HG02610 (cell line): ENCODE measurements around the gene PI4K2B.
"Not testable (repeated sequence)": the region's sequence is repeated elsewhere in the genome, so short reads cannot be mapped to it uniquely, and the experiment has no call there.

Source experiments
- ATAC-seq: cut with Tn5 transposase; IDR thresholded peaks from one replicate; pipeline ENCODE4 v1.9.1; 2021; ENCODE audit warnings: mild to moderate bottlenecking, moderate library complexity; ENCODE audit not compliant: unreplicated experiment

PI4K2B gene

DNA sequence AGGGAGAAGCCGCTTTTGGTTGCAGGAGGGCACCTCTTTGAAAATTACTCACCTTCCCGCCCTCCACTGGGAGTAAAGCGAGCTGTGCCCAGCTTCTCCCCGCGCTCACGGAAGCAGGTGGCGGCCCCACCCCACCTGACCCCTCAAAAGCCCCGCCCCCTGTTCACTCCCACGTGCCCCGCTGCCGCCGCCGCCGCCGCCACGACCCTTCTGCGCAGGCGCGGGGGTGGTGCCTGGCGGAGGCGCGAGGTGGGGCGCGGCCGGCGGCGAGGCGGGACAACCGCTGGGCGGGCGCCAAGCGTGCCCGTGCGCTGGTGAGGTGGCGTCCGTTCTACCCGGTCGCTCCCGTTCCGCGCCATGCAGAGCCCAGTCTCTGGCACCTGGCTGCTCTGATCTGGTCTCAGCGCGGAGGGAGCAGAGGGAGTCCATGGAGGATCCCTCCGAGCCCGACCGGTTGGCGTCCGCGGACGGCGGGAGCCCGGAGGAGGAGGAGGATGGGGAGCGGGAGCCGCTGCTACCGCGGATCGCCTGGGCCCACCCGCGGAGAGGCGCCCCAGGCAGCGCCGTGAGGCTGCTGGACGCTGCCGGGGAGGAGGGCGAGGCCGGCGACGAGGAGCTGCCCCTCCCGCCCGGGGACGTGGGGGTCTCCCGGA, at the start of gene PI4K2B:
PI4K2B (plus strand) TSS at position 297 of the 653 bp plus-strand sequence; CDS start at position 428, 131 bp downstream.
- peak; percentile 71 for ATAC-seq

DNA sequence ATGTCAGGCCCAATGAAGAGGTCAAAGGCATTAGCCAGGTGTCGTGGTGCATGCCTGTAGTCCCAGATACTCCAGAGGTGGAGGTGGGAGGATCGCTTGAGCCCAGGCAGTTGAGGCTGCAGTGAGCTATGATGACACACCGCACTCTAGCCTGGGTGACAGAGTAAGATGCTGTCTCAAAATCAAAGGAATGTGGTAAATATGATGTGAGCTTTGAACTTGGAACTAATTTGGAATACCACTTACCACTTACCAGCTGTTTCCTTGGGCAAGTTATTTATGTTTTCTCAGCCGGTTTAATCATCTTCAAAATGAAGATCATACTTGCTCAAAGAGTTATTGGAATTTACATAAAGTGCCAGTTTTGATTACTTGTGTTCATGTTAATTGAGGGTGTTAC, 49.8 kb upstream of the PI4K2B start:
- no peak for ATAC-seq

DNA sequence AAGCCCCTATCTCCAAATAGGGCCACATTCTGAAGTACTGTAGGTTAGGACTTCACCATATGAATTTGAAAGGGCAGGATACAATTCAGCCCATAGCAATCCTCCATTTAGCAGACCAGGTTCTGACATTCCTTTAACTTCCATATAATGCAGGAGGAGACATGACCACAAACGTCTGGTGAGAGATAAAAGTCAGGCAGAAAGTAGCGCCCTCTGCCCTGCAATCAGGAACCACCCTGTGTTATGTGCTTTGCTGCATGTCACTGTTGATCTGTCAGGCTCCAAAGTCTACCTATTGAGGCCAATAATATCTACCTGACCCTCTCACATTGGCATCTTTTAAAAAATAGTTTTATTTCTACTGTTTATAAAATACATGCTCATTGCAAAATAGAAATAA, 43.4 kb upstream of the PI4K2B start:
- no peak for ATAC-seq

DNA sequence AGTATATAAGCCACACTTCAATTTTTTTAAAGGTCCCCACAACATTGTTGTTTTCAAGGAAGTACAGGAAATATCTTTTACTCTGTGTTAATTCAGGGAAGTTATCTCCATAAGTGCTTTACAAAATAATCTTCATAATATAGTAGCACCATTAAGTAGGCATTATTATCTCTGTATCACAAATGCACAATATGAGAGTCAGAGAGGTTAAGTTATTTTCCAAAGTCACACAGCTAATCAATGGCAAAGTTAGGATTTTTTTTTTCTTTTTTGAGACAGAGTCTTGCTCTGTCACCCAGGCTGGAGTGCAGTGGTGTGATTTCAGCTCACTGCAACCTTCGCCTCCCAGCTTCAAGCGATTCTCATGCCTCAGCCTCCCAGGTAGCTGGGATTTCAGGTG, 35.1 kb upstream of the PI4K2B start:
- ATAC-seq = no peak

DNA sequence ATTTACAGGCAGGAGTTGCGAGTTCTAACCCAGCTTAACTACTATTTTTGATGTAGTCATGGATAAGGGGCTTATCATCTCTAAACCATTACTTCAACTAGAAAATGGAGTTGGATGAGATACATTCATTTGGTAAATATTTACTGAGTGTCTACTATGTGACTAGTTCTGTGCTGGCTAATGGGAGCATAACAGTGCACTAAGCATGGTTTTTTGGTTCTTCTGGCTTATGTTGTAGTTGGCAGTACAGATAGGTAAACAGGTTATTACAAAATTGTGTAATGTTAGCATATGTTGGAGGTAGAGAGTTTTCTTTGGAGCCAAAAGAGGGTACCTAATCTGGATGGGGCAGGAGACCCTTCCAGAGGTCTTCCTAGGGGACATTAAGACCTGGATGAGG, 25.8 kb upstream of the PI4K2B start:
- ATAC-seq = no peak

DNA sequence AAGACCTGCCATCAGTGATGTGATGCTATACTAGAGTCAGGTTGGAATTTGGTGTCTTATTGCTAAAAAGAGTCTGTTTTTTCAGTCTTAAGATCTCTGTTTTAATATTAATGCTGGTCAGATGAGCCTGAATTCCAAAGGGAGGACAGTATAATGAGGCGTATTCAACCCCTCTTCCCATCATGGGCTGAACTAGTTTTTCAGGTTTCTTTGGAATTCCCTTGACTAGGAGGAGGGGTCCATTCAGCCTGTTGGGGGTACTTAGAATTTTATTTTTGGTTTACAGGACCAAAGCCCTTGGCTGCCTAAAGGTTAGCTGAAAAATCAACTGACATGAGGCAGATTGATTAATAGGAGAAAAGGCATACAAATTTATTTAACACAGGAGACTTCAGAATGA, 24.1 kb upstream of the PI4K2B start:
- ATAC-seq = no peak

DNA sequence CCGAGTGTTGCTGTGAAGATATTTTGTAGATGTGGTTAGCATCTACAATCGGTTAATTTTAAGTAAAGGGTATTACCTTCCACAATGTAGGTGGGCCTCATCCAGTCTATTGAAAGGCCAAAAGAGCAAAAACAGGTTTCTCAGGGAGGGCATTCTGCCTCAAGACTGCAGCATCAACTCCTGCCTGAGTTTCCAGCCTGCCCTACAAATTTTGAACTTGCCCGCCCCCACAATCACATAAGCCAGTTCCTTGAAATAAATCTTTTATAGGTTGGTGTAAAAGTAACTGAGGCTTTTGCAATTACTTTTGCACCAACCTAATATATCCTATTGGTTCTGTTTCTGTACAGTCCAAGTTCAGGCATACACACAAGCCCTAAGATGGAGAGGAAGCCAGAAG, 22.1 kb upstream of the PI4K2B start:
- no peak for ATAC-seq

DNA sequence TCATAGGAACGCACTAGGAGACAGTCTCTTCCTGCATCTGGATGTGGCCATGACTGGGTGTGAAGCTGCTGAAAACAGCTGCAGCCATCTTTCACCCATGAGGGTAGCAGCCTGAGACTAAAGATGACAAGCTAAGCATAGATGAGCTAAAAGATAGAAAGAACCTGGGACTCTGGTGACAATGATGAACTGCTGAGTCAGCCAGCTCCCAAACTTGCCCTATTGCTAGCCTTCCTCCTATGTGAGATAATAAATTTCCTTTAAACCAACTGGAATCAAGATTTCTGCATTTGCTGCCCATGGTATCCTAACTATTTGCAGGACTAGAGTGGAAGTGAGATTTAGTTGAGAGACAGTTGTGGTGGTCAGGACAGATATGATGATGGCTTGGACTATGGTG, 21.0 kb upstream of the PI4K2B start:
- ATAC-seq = no peak

DNA sequence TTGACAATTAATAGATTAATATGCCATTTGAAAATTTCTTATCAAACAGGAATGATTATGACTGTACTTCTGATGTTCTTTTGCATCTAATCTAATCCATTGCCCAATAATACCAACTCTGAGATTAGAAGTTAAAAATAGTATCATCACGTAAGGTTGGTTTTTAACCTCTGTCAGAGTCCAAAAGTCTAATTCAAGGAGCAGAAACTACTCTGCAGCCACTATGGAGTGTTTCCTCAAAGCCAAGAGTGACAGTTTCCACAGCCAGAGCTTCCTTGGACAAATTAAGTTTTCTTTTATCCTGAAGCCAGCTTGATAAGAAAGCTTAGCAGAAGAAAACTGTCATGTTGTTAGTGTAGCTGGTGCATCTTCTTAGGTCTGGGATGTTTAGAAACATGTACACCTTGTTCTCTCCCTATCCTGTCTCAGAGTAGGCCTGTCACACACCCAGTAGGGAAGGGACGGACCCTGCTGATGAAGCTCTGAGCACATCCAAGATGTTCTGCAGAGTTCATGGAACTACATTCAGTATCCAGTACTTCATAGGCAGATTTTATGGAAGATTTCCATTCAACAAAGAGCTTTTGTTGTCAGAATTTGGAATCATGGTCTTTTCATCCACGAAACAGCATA, 20.4 kb upstream of the PI4K2B start:
- no peak for ATAC-seq

DNA sequence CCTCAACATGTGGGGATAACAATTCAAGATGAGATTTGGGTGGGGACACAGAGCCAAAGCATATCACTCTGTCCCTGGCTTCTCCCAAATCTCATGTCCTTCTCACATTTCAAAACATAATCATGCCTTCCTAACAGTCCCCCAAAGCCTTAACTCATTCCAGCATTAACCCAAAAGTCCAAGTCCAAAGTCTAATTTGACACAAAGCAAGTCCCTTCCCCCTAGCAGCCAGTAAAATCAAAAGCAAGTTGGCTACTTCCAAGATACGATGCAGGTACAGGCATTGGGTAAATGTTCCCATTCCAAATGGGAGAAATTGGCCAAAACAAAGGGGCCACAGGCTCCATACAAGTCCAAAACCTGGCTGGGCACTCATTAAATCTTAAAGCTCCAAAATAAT, 19.1 kb upstream of the PI4K2B start:
- ATAC-seq = not testable (repeated sequence)

DNA sequence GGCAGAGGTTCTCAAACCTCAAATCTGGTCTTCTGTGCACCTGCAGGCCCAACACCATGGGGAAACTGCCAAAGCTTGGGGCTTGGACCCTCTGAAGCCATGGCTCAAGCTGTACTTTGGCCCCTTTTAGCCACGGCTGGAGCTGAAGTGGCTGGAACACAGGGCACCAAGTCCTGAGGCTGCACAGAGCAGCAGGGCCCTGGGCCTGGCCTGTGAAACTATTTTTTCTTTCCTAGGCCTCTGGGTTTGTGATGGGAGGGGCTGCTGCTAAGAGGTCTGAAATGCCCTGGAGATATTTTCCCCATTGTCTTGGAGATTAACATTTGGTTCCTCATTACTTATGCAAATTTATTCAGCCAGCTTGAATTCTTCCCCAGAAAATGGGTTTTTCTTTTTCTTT, 18.3 kb upstream of the PI4K2B start:
- ATAC-seq = no peak

DNA sequence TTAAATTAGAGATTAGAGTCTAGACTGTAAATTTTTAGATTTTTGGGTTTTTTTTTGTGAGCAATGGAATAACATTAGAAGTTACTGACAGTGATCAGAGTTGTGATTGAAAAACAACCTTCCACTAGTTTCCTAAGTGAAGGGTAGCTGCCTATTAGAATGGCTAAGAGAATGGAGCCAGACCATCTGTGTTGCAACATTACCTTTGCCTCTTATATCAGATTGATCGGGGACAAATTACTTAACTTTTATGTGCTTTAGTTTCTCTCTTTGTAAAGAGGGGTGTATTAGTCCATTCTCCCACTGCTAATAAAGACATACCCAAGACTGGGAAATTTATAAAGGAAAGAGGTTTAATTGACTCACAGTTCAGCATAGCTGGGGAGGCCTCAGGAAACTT, 12.5 kb upstream of the PI4K2B start:
- no peak for ATAC-seq

DNA sequence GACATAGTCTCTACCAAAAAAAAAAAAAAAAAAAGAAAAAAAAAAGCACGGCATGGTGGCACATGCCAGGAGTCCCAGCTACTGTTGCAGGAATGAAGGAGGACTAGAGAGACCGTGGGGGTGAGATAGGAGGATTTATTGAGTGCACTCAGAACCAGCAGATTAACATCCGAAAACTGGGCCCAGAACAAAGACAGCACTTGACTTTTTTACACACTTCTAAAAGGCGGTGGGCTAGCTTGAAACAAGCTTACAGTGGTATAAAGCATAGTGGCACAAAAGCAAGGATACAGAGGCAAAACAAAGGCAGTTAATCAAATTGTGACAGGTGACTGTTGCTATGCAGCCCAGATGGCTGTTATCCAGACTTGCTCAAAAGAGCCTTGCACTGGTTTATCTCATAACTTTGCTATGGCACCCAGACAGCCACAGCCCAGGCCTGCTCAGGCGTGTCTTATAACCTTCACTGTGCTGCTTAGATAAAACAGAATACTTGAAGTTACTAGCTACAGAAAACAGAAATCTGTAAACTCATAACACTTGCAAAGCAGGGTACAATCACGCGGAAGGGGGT, 9.9 kb upstream of the PI4K2B start:
- ATAC-seq = no peak

DNA sequence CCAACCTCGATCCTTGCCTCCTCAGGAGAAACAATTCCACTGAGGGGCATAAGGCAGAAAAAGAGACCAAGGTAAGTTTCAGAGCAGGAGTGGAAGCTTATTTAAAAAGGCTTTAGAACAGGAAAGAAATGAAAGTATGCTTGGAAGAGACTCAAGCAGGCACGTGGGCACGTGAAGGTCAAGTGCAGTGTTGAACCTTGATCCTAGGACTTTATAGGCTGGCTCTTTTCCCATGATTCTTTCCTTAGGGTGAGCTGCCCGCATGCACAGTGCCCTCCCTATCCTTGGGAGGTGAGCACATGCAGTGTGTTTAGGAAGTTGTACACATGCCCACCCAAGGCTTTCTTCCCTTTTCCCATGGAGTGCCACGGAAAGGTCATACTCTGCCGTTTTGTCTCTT, 4.0 kb upstream of the PI4K2B start:
- no peak for ATAC-seq

DNA sequence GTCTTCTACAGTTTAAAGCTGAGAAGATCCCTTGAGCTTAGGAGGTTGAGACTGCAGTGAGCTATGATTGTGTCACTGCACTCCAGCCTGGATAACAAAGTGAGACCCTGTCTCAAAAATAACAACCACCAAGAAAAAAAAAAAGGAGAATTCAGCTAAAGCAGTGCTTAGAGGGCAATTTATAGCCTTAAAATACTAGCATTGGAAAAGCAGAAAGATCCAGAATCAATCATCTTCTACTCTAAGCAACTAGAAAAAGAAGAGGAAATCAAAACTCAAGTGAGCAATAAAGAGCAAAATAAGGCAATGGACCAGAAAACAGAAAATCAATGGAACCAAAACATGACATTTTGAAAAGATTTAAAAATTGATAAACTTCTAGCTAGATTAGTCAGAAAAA, 639 bp upstream of the PI4K2B start:
- ATAC-seq = no peak

DNA sequence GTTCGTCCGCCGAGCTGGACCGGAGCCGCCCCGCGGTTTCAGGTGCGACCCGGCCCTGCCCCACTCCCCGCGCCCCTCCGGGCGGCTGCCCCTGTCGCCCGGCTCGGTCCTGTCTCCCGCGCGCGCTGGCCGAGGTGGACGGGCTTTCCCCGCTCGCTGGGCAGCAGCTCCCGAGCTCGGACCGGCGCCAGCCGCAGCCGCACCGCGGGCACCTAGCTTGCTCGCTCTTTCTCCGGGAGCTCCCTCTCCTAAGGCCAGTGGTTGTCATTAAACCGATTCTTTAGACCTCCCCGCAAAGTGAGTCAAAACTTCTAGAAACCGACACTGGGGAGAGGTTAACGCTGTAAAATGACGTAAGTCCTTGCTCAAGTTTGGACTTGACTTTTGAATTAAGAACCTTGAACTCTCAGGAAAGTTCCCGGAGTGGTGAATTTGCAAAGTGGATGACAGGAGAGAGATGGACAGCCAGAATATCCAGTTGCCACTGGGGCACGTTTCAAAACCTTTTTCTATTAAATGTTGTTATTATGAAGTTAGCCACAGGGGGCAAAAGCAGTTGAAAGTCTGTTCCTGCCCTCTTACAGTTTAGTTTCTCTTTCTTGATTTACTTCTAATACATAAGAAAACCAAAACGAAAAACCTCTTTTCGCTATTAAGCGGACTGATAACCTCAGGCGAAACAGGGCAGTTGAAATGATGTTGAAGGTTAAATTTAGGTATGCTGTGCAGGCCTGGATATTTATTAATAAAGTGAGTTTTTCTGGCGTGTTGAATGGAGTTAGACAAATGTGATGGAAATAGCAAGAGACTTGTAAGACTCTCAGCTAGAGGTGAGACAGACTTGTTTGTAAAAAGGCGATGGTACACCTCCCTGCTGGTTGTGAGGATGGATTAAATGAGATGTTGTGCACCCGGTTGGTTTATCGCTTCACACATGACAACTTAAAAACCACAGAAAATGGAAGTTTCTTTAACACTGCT, 847 bp downstream of the PI4K2B start:
- ATAC-seq = peak; percentile 61

DNA sequence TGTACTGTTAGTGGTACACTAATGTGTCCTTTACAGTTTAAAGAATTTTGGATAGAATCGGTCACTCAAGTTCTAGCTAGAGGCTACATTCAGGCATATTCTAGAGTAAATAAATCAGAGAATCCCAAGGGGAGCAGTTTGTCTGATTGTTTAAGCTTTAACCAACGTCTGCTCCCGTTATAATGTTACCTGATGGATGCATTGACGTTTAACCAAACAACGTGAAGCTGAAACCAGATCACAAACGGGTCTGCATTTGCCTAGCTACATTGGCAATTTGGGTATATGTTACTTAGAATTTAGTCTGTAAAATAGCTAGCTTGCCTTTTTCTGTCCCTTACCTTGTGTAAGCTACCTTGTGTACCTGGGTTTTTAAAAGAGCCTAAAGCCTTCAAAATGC, 1.6 kb downstream of the PI4K2B start:
- no peak for ATAC-seq

DNA sequence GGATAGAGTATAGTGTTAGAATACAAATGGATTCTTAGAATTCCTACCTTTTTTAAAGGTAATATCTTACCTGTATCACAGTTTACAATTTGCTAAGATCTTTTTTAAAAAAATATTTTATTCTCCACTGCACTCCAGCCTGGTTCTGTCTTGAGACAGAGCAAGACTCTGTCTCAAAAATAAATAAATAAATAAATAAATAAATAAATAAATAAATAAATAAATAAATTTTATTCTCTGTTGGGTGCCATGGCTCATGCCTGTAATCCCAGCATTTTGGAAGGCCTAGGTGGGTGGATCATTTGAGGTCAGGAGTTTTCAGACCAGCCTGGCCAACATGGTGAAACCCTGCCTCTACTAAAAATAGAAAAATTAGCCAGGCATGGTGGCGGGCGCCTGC, 2.2 kb downstream of the PI4K2B start:
- ATAC-seq = not testable (repeated sequence)

DNA sequence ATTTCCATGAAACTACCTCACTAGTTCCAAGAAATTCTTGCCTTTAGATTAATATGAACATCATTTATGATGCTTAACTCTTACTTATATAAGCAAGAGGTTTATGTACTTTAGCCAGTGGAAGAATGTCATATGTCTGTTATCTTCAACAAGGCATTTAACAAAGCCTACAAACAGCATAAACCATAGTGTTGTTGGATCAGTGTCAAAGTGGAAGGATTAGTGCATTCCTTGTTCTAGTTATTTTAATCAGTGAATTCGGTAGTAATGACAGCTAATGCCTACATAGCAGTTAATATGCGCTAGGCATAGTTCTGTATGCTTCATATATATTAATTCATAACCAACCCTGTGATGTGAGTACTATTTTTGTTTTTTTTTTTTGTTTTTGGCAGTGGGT, 3.1 kb downstream of the PI4K2B start:
- ATAC-seq = no peak

DNA sequence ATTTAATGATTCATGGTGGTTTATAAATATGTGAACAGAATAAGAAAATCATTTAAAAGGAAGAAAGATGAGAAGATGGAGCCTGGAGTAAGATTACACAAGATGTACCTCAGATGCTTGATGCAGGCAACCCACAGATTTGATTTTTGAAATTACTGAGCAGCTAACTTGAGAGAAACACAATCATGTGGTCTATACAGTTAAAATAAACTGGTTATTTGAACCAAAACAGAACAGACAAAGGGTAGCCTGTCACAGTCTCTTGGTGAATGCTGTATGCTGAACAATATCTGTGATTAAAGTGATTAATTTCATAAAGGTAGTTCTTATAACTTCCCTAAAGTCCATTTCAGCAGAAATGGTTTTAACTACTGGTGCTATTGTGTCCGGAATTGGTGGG, 4.2 kb downstream of the PI4K2B start:
- ATAC-seq = no peak

DNA sequence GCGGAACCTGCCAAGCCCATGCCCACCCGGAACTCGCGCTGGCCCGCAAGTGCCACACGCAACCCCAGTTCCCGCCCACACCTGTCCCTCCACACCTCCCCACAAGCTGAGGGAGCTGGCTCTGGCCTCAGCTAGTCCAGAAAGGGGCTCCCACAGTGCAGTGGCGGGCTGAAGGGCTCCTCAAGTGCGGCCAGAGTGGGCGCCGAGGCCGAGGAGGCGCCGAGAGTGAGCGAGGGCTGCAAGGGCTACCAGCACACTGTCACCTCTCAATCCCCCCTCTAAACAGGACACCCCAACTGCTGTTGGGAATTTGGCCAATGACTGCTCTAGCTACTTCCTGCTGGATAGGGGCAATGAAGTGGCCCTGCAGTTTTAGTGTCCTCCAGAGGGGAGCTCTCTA, 5.7 kb downstream of the PI4K2B start:
- ATAC-seq = not testable (repeated sequence)
